SK-N-SH (cell line): Measurements from ENCODE around the gene BTAF1. TPM values are rescaled to one million over a fixed set of nuclear protein-coding genes. Genes with fewer than 3 reads are reported as not detected.

ENCODE experiments used
- CTCF ChIA-PET: fragments of 300-600, 350-600 bp; formaldehyde crosslinking; extraction: SDS; loops from one replicate; lab custom pipeline; 2021; lab: Yijun Ruan, JAX
- POLR2A ChIA-PET: fragments of 350-600 bp; sonication (Branson Sonifier 250); formaldehyde crosslinking; extraction: SDS; loops from one replicate; lab custom pipeline; 2020; ENCODE audit warnings: antibody characterized with exemption, inconsistent platforms; lab: Yijun Ruan, JAX
- DNase-seq: peaks from one replicate; pipeline ENCODE4 v3.0.0; 2012
- H2AFZ ChIP-seq: fragments of 200-600 bp; sonication (generic); 2 replicates; pipeline ENCODE4 v1.8.1; 2016; ENCODE audit warnings: antibody characterized with exemption, mild to moderate bottlenecking, low read depth
- H3F3A ChIP-seq: fragments of 200-600 bp; sonication (generic); replicated peaks from 2 replicates; pipeline ENCODE3; 2016; ENCODE audit warnings: antibody characterized with exemption, mild to moderate bottlenecking; ENCODE audit not compliant: insufficient read depth
- H3K27ac ChIP-seq, 2 experiments: fragments of 200-500 bp in 1 of 2; fragments of 200-600 bp in 1 of 2; sonication (Bioruptor generic) in 1 of 2; sonication (generic), shearing (Covaris generic) in 1 of 2; 2 replicates each; pipeline versions ENCODE4 v1.5.1 to v1.6.1; 2014 to 2016; ENCODE audit warnings: low read depth in 2 of 2, inconsistent platforms in 1 of 2, low read length in 1 of 2, mild to moderate bottlenecking in 1 of 2, mixed read lengths in 1 of 2
- H3K27me3 ChIP-seq: fragments of 200-600 bp; sonication (generic), shearing (Covaris generic); 2 replicates; pipeline ENCODE4 v1.6.1; 2016; ENCODE audit warnings: mixed run types; ENCODE audit not compliant: insufficient read depth
- H3K36me3 ChIP-seq, 2 experiments: fragments of 200-500 bp in 1 of 2; fragments of 200-600 bp in 1 of 2; sonication (Bioruptor generic) in 1 of 2; sonication (generic) in 1 of 2; replicated peaks in 1 of 2; 2 replicates each; pipeline versions ENCODE3 to v1.5.1; 2014 to 2016; ENCODE audit warnings: low read length in 1 of 2, mild to moderate bottlenecking in 1 of 2; ENCODE audit not compliant: insufficient read depth in 2 of 2, control insufficient read depth in 1 of 2
- H3K4me1 ChIP-seq, 2 experiments: fragments of 200-500 bp in 1 of 2; fragments of 200-600 bp in 1 of 2; sonication (Bioruptor generic) in 1 of 2; sonication (generic), shearing (Covaris generic) in 1 of 2; 2 replicates each; pipeline versions ENCODE4 v1.5.1 to v1.6.1; 2014 to 2016; ENCODE audit warnings: low read depth in 1 of 2, low read length in 1 of 2, mixed run types in 1 of 2; ENCODE audit not compliant: insufficient read depth in 2 of 2, control insufficient read depth in 1 of 2
- H3K4me2 ChIP-seq: fragments of 200-600 bp; sonication (generic), shearing (Covaris generic); 2 replicates; pipeline ENCODE4 v1.6.1; 2017; ENCODE audit warnings: mixed run types
- H3K4me3 ChIP-seq, 2 experiments: fragments of 200-500 bp in 1 of 2; fragments of 200-600 bp in 1 of 2; sonication (Bioruptor generic) in 1 of 2; sonication (generic), shearing (Covaris generic) in 1 of 2; 2 replicates each; pipeline versions ENCODE4 v1.5.1 to v1.8.1; 2014 to 2016; ENCODE audit warnings: low read depth in 2 of 2, inconsistent platforms in 1 of 2, low read length in 1 of 2, mild to moderate bottlenecking in 1 of 2, mixed read lengths in 1 of 2, moderate library complexity in 1 of 2
- H3K79me2 ChIP-seq: fragments of 200-600 bp; sonication (generic); 2 replicates; pipeline ENCODE4 v1.8.1; 2017; ENCODE audit warnings: mild to moderate bottlenecking; ENCODE audit not compliant: insufficient read depth
- H3K9ac ChIP-seq: fragments of 200-600 bp; sonication (generic); 2 replicates; pipeline ENCODE4 v1.6.1; 2017; ENCODE audit warnings: mixed run types
- H3K9me2 ChIP-seq: fragments of 200-600 bp; sonication (generic); 2 replicates; pipeline ENCODE4 v1.6.1; 2017; ENCODE audit warnings: mixed run types
- H3K9me3 ChIP-seq: fragments of 200-600 bp; sonication (generic); 2 replicates; pipeline ENCODE4 v1.6.1; 2017; ENCODE audit warnings: mixed run types, mild to moderate bottlenecking, moderate library complexity
- H4K20me1 ChIP-seq: fragments of 200-600 bp; sonication (generic); 2 replicates; pipeline ENCODE4 v1.6.1; 2017; ENCODE audit warnings: mild to moderate bottlenecking, mixed run types; ENCODE audit not compliant: insufficient read depth
- CHD2 ChIP-seq: fragments of 150-350 bp; IDR thresholded peaks from 2 replicates; pipeline ENCODE4 v1.6.1; 2018; ENCODE audit warnings: low read length; ENCODE audit not compliant: partially characterized antibody
- EP300 ChIP-seq, 2 experiments: IDR thresholded peaks; 2 replicates each; pipeline versions ENCODE4 v1.4.0 to v1.6.1; 2012; ENCODE audit warnings: borderline replicate concordance in 1 of 2, low read depth in 1 of 2, low read length in 1 of 2
- NFIC ChIP-seq: IDR thresholded peaks from 2 replicates; pipeline ENCODE4 v1.4.0; 2012; ENCODE audit warnings: borderline replicate concordance
- RAD21 ChIP-seq: IDR thresholded peaks from 2 replicates; pipeline ENCODE4 v1.6.1; 2012; ENCODE audit warnings: mild to moderate bottlenecking, low read length
- RCOR1 ChIP-seq: fragments of 150-350 bp; IDR thresholded peaks from 2 replicates; pipeline ENCODE4 v1.6.1; 2017; ENCODE audit warnings: antibody characterized with exemption, low read length
- RXRA ChIP-seq: IDR thresholded peaks from 2 replicates; pipeline ENCODE4 v1.4.0; 2012; ENCODE audit warnings: low read depth, mild to moderate bottlenecking, borderline replicate concordance
- SMC3 ChIP-seq: IDR thresholded peaks from 2 replicates; pipeline ENCODE4 v1.6.1; 2012; ENCODE audit warnings: low read depth, low read length, improper control_type of control experiment
- TCF12 ChIP-seq: IDR thresholded peaks from 2 replicates; pipeline ENCODE4 v1.4.0; 2012
- TEAD4 ChIP-seq: IDR thresholded peaks from 2 replicates; pipeline ENCODE4 v1.4.0; 2012; ENCODE audit warnings: mild to moderate bottlenecking, borderline replicate concordance; ENCODE audit not compliant: insufficient read depth
- WGBS: methylation state at CpG from one replicate; pipeline ENCODE4 v1.1.6; 2017; ENCODE audit warnings: low lambda C conversion rate; 5-methylcytosine and 5-hydroxymethylcytosine counted together
- polyA plus RNA-seq, 3 experiments: library from polyadenylated mRNA; depleted of rRNA; stranded (reverse); fragments of >200 nt; gene quantifications; 2 replicates each; pipeline ENCODE4 v1.2.3, GENCODE V29; 2012
- TF ChIP-seq, protein P1 (sequence below): IDR thresholded peaks from 2 replicates; pipeline ENCODE4 v1.4.0; 2012; ENCODE audit warnings: low read depth, borderline replicate concordance
- TF ChIP-seq, protein P2 (sequence below): IDR thresholded peaks from 2 replicates; pipeline ENCODE4 v1.6.1; 2012; ENCODE audit warnings: mild to moderate bottlenecking, low read depth, low read length, moderate library complexity
- TF ChIP-seq, protein P3 (sequence below): IDR thresholded peaks from 2 replicates; pipeline ENCODE4; 2012

BTAF1 gene
- polyA plus RNA-seq, 1 of the 3 experiments (the other 2 are of a cell fraction) = 9.8 TPM

DNA sequence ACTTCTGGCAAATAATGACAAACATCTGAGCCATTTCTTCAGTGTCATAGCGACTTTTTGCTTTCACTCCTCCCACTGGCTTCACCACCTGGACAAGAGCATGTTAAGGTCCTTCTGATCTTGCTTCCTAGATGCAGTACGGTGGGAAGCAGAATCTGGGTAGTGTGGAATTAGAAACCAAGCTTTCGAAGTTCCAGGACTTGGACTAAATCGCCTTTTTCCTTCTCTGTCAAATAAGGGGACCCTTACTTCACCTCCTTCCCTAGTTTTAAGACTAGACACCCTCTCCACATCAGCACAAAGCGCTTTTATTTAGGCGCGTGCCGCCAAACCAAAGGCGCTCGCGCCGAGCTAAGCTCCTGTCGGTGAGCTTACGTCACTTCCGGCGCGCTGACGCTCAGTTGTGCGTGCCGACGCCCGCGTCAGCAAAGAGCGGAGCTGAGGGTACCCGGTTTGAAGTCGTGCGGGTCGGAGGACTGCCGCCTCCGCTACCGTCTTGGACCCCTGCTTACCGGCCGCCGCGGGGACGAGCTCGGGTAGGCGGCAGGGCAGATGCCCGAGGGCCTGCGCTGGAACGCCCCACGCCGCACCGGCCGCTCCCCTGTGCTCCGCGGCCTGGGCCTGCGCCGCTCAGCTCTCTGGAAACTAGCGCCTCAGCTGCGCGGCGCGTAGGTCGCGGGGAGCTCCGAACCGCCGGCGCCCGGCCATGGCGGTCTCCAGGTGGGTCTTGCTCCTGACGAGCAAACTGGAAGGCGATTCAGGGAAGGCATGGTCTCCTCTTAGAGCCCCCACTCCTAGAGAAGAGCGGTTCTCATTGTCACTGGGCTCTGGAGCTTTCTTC is at the start of gene BTAF1 (continued):
- TF ChIP-seq CHD2 (peak; percentile 10), RAD21 (no peak), TCF12 (no peak), SMC3 (no peak), NFIC (no peak), TEAD4 (no peak)
- TF ChIP-seq, protein P1, sequence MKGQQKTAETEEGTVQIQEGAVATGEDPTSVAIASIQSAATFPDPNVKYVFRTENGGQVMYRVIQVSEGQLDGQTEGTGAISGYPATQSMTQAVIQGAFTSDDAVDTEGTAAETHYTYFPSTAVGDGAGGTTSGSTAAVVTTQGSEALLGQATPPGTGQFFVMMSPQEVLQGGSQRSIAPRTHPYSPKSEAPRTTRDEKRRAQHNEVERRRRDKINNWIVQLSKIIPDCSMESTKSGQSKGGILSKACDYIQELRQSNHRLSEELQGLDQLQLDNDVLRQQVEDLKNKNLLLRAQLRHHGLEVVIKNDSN = no peak
- TF ChIP-seq, protein P2, sequence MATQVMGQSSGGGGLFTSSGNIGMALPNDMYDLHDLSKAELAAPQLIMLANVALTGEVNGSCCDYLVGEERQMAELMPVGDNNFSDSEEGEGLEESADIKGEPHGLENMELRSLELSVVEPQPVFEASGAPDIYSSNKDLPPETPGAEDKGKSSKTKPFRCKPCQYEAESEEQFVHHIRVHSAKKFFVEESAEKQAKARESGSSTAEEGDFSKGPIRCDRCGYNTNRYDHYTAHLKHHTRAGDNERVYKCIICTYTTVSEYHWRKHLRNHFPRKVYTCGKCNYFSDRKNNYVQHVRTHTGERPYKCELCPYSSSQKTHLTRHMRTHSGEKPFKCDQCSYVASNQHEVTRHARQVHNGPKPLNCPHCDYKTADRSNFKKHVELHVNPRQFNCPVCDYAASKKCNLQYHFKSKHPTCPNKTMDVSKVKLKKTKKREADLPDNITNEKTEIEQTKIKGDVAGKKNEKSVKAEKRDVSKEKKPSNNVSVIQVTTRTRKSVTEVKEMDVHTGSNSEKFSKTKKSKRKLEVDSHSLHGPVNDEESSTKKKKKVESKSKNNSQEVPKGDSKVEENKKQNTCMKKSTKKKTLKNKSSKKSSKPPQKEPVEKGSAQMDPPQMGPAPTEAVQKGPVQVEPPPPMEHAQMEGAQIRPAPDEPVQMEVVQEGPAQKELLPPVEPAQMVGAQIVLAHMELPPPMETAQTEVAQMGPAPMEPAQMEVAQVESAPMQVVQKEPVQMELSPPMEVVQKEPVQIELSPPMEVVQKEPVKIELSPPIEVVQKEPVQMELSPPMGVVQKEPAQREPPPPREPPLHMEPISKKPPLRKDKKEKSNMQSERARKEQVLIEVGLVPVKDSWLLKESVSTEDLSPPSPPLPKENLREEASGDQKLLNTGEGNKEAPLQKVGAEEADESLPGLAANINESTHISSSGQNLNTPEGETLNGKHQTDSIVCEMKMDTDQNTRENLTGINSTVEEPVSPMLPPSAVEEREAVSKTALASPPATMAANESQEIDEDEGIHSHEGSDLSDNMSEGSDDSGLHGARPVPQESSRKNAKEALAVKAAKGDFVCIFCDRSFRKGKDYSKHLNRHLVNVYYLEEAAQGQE = no peak

- Histone ChIP-seq H3F3A (peaks cover 1% of the 10 kb centered on the region), H3K4me3 (no peak overlapping the region), H3K9ac (no peak overlapping the region), H3K9me3 (no peaks in the 10 kb centered on the region), H3K4me1 (no peaks in the 10 kb centered on the region), H3K27ac (no peak overlapping the region), H3K9me2 (no peaks in the 10 kb centered on the region), H2AFZ (no peak overlapping the region), H3K27me3 (no peaks in the 10 kb centered on the region), H3K79me2 (no peaks in the 10 kb centered on the region), H3K36me3 (no peaks in the 10 kb centered on the region), H4K20me1 (no peaks in the 10 kb centered on the region), H3K4me2 (no peak overlapping the region)
- ChIA-PET CTCF (no interaction called here), POLR2A (no interaction called here)
- 84% methylated on average over 2 of the region's 2 CpGs for WGBS
- no peak for DNase-seq
- no peak for TF ChIP-seq CHD2
- TF ChIP-seq, protein P3, sequence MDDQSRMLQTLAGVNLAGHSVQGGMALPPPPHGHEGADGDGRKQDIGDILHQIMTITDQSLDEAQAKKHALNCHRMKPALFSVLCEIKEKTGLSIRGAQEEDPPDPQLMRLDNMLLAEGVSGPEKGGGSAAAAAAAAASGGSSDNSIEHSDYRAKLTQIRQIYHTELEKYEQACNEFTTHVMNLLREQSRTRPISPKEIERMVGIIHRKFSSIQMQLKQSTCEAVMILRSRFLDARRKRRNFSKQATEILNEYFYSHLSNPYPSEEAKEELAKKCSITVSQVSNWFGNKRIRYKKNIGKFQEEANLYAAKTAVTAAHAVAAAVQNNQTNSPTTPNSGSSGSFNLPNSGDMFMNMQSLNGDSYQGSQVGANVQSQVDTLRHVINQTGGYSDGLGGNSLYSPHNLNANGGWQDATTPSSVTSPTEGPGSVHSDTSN = no peak
- TF ChIP-seq, protein P2 = no peak
- no peak for TF ChIP-seq RCOR1
- TF ChIP-seq RXRA = no peak
- TF ChIP-seq EP300 (IDR thresholded peaks at IDR 0.05; ENCODE audit: borderline replicate concordance in 1 of 2, low read depth in 1 of 2, low read length in 1 of 2) = no peak
- no peak for TF ChIP-seq RAD21
These were observed 48.4 kb upstream of the BTAF1 start for GRCh38 chr10:91875156-91875555.
